NT2/D1 (cell line): ENCODE results near the gene SDS.

ENCODE experiments used
- SUZ12 ChIP-seq: IDR thresholded peaks from 2 replicates; pipeline ENCODE4 v1.6.1; 2011; ENCODE audit not compliant: insufficient read length, insufficient read depth; ENCODE audit errors: extremely low read depth
- YY1 ChIP-seq: IDR thresholded peaks from 2 replicates; pipeline ENCODE4 v1.6.1; 2011; ENCODE audit not compliant: insufficient read length, insufficient read depth
- ZNF274 ChIP-seq: IDR thresholded peaks from 2 replicates; pipeline ENCODE4 v1.6.1; 2011; ENCODE audit warnings: mild to moderate bottlenecking, low read depth, low read length

- no peak for TF ChIP-seq ZNF274
- TF ChIP-seq YY1: no peak
- no peak for TF ChIP-seq SUZ12
These were observed 37.5 kb upstream of the SDS start for GRCh38 chr12:113440947-113441782.
